GM12801 (cell line): ENCODE results near the gene KNSTRN.

Experiments
- TF ChIP-seq, protein P1 (sequence below): IDR thresholded peaks from one replicate; pipeline ENCODE4 v1.5.1; 2011; ENCODE audit warnings: control low read depth; ENCODE audit not compliant: insufficient read length; ENCODE audit errors: extremely low read depth

KNSTRN gene

DNA sequence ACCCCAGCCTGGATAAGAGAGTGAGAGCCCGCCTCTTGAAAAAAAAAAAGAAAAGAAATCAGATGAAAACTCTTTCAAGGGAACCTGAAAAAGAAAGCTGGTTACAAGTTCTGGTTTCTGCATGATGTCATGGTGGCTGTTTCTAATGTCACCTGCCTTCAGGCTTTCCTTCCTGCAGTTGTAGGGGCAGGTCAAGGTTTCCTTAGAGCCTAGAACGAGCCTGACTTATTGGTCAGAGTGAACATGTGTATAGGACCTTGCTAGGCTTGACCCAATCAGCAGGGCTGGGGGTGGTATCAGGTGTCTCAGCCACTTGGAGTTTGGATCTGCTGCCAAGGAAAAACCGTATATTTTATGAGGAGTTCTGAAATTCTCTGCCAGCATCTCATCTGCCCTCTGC, 26.8 kb downstream of the KNSTRN start:
- TF ChIP-seq, protein P1, sequence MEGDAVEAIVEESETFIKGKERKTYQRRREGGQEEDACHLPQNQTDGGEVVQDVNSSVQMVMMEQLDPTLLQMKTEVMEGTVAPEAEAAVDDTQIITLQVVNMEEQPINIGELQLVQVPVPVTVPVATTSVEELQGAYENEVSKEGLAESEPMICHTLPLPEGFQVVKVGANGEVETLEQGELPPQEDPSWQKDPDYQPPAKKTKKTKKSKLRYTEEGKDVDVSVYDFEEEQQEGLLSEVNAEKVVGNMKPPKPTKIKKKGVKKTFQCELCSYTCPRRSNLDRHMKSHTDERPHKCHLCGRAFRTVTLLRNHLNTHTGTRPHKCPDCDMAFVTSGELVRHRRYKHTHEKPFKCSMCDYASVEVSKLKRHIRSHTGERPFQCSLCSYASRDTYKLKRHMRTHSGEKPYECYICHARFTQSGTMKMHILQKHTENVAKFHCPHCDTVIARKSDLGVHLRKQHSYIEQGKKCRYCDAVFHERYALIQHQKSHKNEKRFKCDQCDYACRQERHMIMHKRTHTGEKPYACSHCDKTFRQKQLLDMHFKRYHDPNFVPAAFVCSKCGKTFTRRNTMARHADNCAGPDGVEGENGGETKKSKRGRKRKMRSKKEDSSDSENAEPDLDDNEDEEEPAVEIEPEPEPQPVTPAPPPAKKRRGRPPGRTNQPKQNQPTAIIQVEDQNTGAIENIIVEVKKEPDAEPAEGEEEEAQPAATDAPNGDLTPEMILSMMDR = no peak

DNA sequence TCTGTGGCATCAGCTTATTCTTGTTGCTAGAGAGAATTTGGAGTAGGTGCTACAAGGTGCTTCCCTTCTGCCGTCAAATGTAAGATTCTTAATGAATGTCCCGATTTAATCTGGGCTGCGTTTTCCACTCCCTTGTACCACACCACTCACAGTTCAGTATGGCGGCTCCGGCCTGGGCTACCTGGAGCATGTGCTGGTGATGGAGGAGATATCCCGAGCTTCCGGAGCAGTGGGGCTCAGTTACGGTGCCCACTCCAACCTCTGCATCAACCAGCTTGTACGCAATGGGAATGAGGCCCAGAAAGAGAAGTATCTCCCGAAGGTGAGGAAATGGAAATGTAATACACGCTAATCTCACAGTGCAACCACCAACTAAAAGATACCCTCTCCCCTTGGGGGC, 28.0 kb downstream of the KNSTRN start:
- TF ChIP-seq, protein P1 = no peak

DNA sequence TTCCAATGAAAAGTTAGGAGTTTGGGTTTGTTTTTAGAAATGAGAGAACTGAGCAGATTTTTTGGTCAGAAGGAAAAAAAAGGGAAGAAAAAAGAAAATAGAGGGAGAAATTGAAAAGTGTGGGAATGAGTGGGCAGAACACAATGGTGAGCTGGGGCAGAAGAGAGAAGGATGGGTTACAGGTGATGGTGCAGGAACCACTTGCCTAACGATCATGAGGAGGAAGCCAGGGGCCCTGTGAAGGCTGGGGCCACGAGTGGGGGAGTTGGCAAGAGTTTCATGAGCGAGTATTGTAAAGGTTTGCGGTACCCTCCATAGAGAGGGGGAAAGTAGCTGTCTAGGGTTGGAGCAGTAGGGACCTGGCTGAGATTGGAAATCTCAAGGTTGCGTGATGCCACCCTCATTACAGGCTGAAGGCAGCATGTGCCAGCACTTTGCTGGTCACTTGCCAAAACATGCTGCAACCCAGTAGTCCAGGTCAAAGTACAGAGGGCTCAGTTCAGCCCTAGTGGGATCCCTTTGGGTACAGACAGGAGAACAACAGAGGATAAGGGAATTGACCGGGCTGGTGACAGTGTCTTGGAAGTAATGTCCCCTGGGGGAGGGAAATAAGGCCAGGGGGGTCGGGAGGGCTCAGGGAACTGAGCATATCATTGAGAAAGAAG, 29.7 kb downstream of the KNSTRN start:
- TF ChIP-seq, protein P1 = no peak

DNA sequence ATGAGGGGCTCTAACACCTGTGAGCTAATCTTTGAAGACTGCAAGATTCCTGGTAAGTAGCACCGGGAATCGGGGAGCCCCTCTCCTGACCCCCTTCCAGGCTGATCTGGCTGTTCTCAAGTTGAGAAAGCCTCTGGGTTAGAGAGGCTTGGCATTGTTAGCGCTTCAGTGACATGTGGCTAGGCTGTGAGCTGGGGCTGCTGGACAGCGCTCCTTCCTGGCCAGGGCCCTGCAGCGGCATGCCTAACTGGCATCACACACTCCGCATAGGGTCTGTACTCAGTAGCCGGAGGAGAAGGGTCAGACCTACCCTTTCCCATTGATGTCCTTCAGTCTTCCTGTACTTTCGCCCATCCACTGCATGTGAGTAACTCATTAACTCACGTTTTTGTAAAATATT, 30.5 kb downstream of the KNSTRN start:
- TF ChIP-seq, protein P1 = no peak

DNA sequence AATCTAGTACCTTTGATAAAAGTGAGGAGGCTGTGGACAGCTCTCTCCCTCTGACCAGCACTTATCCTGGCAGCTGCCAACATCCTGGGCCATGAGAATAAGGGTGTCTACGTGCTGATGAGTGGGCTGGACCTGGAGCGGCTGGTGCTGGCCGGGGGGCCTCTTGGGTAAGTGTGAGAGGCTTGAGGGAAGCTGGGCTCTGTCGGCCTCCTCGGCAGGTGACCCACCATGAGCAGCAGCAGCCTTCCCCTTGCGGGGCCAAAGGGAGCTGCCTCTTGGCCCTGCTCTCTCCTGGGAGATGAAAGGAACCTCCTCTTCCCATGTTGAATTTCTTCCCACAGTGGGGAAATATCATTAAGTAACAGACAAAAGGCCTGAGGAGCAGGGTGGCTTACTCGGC, 32.3 kb downstream of the KNSTRN start:
- TF ChIP-seq, protein P1 = no peak

DNA sequence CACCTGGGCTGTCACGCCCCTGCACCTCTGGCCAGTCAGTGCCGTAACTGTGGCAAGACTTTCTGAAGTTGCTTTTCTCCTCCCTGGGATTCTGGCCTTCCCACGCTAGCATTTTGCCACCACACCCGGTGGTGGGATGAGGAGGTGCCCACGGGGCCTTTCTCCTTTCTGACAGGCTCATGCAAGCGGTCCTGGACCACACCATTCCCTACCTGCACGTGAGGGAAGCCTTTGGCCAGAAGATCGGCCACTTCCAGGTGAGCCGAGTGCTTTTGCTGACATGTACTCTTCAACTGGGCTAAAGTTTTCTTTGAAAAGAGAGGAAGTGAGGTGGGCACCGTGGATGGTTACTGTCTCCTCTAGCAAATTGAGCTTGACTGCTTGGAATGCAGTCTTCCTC, 32.7 kb downstream of the KNSTRN start:
- TF ChIP-seq, protein P1 = no peak

DNA sequence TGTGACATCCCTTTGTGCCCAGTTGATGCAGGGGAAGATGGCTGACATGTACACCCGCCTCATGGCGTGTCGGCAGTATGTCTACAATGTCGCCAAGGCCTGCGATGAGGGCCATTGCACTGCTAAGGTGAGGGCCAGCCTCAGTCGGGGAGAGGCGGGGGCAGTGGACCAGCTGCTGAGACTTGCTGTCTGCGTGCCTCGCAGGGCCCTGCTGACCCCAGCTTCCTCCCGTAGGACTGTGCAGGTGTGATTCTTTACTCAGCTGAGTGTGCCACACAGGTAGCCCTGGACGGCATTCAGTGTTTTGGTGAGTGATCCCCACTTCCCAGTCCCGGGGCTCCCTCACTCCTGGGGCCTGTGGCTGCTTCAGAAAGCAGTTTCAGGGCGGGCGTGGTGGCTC, 33.5 kb downstream of the KNSTRN start:
- TF ChIP-seq, protein P1 = no peak
